ENCODE measurements around the gene BCL11A.

Gene BCL11A

GRCh38 chr2:60522462-60522861 lies 31.0 kb downstream of the BCL11A start:
- no peak for DNase-seq

- DNase-seq, result no peak
Measured at GRCh38 chr2:60521626-60522025, 31.8 kb downstream of the BCL11A start.

GRCh38 chr2:60520917-60521539 lies 32.4 kb downstream of the BCL11A start:
- no peak for DNase-seq

- DNase-seq, result no peak
Measured at GRCh38 chr2:60520151-60520876, 33.1 kb downstream of the BCL11A start.

GRCh38 chr2:60519231-60519863 lies 34.1 kb downstream of the BCL11A start:
- DNase-seq, result no peak

GRCh38 chr2:60518567-60518966 lies 34.9 kb downstream of the BCL11A start:
- DNase-seq, result no peak

GRCh38 chr2:60517446-60517845 lies 36.0 kb downstream of the BCL11A start:
- no peak for DNase-seq

GRCh38 chr2:60516826-60517225 lies 36.6 kb downstream of the BCL11A start:
- DNase-seq, result no peak

- no peak for DNase-seq
Measured at GRCh38 chr2:60516383-60516811, 37.1 kb downstream of the BCL11A start.

GRCh38 chr2:60515721-60516226 lies 37.7 kb downstream of the BCL11A start:
- DNase-seq, result no peak

GRCh38 chr2:60513996-60514395 lies 39.5 kb downstream of the BCL11A start:
- no peak for DNase-seq

GRCh38 chr2:60513191-60513590 lies 40.3 kb downstream of the BCL11A start:
- no peak for DNase-seq

GRCh38 chr2:60512641-60513040 lies 40.8 kb downstream of the BCL11A start:
- DNase-seq, result no peak

GRCh38 chr2:60512062-60512622 lies 41.3 kb downstream of the BCL11A start:
- no peak for DNase-seq

GRCh38 chr2:60510713-60511112 lies 42.7 kb downstream of the BCL11A start:
- DNase-seq, result no peak

GRCh38 chr2:60509066-60509465 lies 44.4 kb downstream of the BCL11A start:
- DNase-seq, result no peak

GRCh38 chr2:60508339-60508917 lies 45.0 kb downstream of the BCL11A start:
- no peak for DNase-seq

GRCh38 chr2:60507211-60507965 lies 46.1 kb downstream of the BCL11A start:
- DNase-seq, result no peak

- no peak for DNase-seq
Measured at GRCh38 chr2:60505880-60506260, 47.6 kb downstream of the BCL11A start.

- DNase-seq, result no peak
Measured at GRCh38 chr2:60505240-60505879, 48.1 kb downstream of the BCL11A start.

- DNase-seq, result no peak
Measured at GRCh38 chr2:60504049-60504448, 49.4 kb downstream of the BCL11A start.

- DNase-seq, result no peak
Measured at GRCh38 chr2:60502144-60502543, 51.3 kb downstream of the BCL11A start.

Measured in activated naive CD4-positive, alpha-beta T cell treated with Interleukin-2 at 50 U/mL for 16 hours (primary cell).